ENCODE results near the gene PCSK6.

PCSK6 gene

DNA sequence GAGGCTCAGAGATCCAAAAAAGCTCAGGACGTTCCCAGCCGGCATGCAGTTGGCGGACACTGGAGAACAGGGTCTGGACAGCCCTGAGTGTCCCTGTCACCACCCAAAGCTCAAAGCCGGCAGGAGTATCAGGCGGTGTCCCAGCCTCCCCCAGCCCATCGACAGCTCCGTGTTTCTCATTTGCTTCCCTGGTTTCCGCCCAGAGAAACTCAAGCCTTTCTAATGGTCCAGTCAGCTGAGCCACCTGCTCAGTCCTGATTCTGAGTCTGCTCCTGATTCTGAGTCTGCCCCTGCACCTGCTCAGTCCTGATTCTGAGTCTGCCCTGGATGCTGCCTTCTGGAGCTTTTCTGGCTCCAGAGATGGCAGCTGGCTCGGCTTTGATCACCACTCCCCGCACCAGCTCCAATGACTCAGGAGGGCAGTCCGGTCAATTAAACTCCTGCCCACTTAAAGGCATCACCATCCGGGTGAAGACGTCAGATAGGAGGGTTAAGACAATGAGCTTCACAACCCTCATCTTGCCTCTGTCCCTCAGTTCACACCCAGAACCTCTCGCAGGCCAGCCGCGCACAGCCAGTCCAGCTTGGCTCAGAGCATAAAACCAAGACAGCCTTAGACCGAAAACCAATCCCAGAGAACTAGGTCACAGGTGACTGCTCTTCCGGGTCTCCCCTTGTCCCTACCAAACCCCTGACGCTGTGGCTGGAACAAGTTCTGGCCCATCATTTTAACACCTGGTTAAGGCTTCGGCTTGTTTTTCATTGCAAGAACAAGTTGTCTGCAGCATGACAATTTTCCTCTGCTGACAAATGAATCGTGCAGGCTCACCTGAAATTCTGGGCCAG is 6.8 kb downstream of the PCSK6 start:
- H3K9ac ChIP-seq (ENCODE audit: low read depth in 1 of 2, low read length in 2 of 2): peak overlapping the region in 1 of 2 donors; percentile 24
- H3K27me3 ChIP-seq (ENCODE audit: control insufficient read depth in 2 of 2, insufficient read depth in 2 of 2, low read length in 2 of 2): no peaks in the 10 kb centered on the region
- peak overlapping the region; percentile 20 to 65 for H3K27ac ChIP-seq (ENCODE audit: low read depth in 2 of 2, low read length in 2 of 2)
- peaks cover 20 to 30% of the 10 kb centered on the region in 2 donors for H3K4me1 ChIP-seq (ENCODE audit: control insufficient read depth in 2 of 2, insufficient read depth in 2 of 2, low read length in 2 of 2)
- peaks cover 0 to 5% of the 10 kb centered on the region in 2 donors for H3K36me3 ChIP-seq (ENCODE audit: control insufficient read depth in 2 of 2, insufficient read depth in 2 of 2, low read length in 2 of 2)
- H3K9me3 ChIP-seq (ENCODE audit: control insufficient read depth in 2 of 2, low read length in 2 of 2): no peaks in the 10 kb centered on the region
- H3K4me3 ChIP-seq (ENCODE audit: low read length in 2 of 2): peak overlapping the region in 1 of 2 donors; percentile 54

DNA sequence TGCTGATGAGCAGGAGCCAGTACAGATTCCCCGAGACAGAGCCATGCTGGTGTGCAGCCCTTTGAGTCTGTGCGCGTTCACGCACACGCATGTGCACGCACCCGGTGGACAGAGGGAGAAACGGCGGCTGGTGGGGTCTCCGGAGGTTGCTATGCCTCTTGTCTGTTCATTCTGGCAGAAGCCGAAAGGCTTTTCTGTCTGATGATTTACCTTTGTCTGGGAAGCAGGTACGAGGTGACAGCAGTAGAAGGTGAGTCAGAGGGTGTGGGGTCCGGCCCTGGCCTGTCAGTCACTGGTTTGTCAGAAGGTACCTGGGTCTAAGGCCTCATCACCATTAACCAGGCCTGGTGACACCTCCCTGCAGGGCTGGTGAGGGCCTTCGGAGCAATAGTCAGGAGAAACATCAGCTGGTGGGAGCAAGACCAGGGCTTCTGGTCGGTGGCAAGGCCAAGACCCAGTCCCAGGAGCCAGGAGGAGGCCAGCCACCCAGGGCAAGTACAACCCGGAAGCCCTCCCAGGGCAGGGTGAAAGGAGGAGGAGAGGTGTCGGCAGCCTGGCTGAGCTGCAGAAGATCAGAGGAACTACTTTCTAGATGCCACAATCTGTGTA is 7.5 kb downstream of the PCSK6 start:
- Histone ChIP-seq H3K36me3 (ENCODE audit: control insufficient read depth in 2 of 2, insufficient read depth in 2 of 2, low read length in 2 of 2) (peaks cover 0 to 5% of the 10 kb centered on the region in 2 donors), H3K27me3 (ENCODE audit: control insufficient read depth in 2 of 2, insufficient read depth in 2 of 2, low read length in 2 of 2) (no peaks in the 10 kb centered on the region), H3K4me3 (ENCODE audit: low read length in 2 of 2) (no peak overlapping the region), H3K9me3 (ENCODE audit: control insufficient read depth in 2 of 2, low read length in 2 of 2) (no peaks in the 10 kb centered on the region), H3K27ac (ENCODE audit: low read depth in 2 of 2, low read length in 2 of 2) (peak overlapping the region in 1 of 2 donors; percentile 65), H3K4me1 (ENCODE audit: control insufficient read depth in 2 of 2, insufficient read depth in 2 of 2, low read length in 2 of 2) (peaks cover 23 to 30% of the 10 kb centered on the region in 2 donors), H3K9ac (ENCODE audit: low read depth in 1 of 2, low read length in 2 of 2) (no peak overlapping the region)

DNA sequence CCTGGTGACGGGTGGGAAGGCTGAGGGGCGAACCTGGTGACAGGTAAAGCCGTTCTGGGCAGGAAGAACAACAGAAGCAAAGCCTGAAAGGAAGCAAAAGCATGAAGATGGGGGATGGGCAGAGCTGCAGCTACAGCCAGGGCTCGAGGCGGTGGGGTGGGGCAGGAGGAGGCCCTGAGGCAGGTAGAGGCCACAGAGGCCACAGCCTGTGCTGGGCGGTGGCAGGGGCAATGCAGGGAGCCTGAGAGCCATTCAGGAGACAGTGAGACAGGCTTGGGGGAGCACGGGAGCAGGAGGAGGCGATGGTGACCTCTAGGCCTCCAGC is 8.2 kb downstream of the PCSK6 start:
- Histone ChIP-seq H3K36me3 (ENCODE audit: control insufficient read depth in 2 of 2, insufficient read depth in 2 of 2, low read length in 2 of 2) (peaks cover 0 to 3% of the 10 kb centered on the region in 2 donors), H3K4me3 (ENCODE audit: low read length in 2 of 2) (no peak overlapping the region), H3K4me1 (ENCODE audit: control insufficient read depth in 2 of 2, insufficient read depth in 2 of 2, low read length in 2 of 2) (peaks cover 23 to 30% of the 10 kb centered on the region in 2 donors), H3K27ac (ENCODE audit: low read depth in 2 of 2, low read length in 2 of 2) (no peak overlapping the region), H3K27me3 (ENCODE audit: control insufficient read depth in 2 of 2, insufficient read depth in 2 of 2, low read length in 2 of 2) (no peaks in the 10 kb centered on the region), H3K9me3 (ENCODE audit: control insufficient read depth in 2 of 2, low read length in 2 of 2) (no peaks in the 10 kb centered on the region), H3K9ac (ENCODE audit: low read depth in 1 of 2, low read length in 2 of 2) (no peak overlapping the region)

- H3K36me3 ChIP-seq (ENCODE audit: control insufficient read depth in 2 of 2, insufficient read depth in 2 of 2, low read length in 2 of 2): peaks cover 0 to 3% of the 10 kb centered on the region in 2 donors
- H3K27me3 ChIP-seq (ENCODE audit: control insufficient read depth in 2 of 2, insufficient read depth in 2 of 2, low read length in 2 of 2): no peaks in the 10 kb centered on the region
- H3K9me3 ChIP-seq (ENCODE audit: control insufficient read depth in 2 of 2, low read length in 2 of 2): no peaks in the 10 kb centered on the region
- H3K9ac ChIP-seq (ENCODE audit: low read depth in 1 of 2, low read length in 2 of 2): no peak overlapping the region
- H3K27ac ChIP-seq (ENCODE audit: low read depth in 2 of 2, low read length in 2 of 2): no peak overlapping the region
- H3K4me1 ChIP-seq (ENCODE audit: control insufficient read depth in 2 of 2, insufficient read depth in 2 of 2, low read length in 2 of 2): peaks cover 23 to 30% of the 10 kb centered on the region in 2 donors
- no peak overlapping the region for H3K4me3 ChIP-seq (ENCODE audit: low read length in 2 of 2)
Observed at GRCh38 chr15:101480613-101481380, 8.7 kb downstream of the PCSK6 start.

DNA sequence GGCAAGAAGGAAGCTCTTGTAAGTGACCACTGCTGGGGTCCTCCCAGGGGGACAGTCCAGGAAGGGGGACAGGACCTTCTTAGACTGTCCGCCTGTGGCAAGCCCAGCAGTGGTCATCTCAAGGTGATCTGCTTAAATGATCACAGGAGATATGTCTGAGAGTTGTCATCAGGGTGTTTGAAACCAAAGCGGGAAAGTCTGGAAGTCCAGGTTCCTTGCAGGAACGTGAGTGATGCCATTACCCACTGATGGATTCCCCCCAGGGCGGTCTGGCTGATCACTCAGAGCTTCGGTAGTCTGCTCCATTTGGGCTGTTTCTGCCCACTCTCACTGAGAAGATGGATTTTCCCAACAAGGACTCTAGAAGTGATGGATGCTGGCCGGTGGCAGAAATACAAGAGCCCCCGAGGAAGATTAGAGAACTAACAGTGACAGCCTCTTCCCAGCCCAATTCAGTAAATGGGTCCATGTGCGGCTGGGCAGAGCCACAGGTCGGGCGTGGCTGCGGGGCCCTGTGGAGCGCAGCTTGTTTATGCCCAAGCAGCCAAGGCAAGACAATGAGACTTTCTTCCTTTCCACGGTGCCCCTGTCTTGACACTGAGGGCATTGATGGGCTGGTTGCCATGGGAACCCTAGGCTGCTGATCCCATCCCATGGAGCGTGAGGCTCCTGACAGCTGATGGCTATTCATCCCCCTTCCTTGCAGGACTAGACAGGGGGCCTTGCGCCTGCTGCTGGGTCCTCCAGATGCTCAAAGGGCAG is 9.5 kb downstream of the PCSK6 start:
- H3K9me3 ChIP-seq (ENCODE audit: control insufficient read depth in 2 of 2, low read length in 2 of 2): no peaks in the 10 kb centered on the region
- no peak overlapping the region for H3K9ac ChIP-seq (ENCODE audit: low read depth in 1 of 2, low read length in 2 of 2)
- H3K27me3 ChIP-seq (ENCODE audit: control insufficient read depth in 2 of 2, insufficient read depth in 2 of 2, low read length in 2 of 2): no peaks in the 10 kb centered on the region
- peaks cover 23 to 30% of the 10 kb centered on the region in 2 donors for H3K4me1 ChIP-seq (ENCODE audit: control insufficient read depth in 2 of 2, insufficient read depth in 2 of 2, low read length in 2 of 2)
- H3K27ac ChIP-seq (ENCODE audit: low read depth in 2 of 2, low read length in 2 of 2): no peak overlapping the region
- H3K4me3 ChIP-seq (ENCODE audit: low read length in 2 of 2): no peak overlapping the region
- H3K36me3 ChIP-seq (ENCODE audit: control insufficient read depth in 2 of 2, insufficient read depth in 2 of 2, low read length in 2 of 2): peaks cover 0 to 3% of the 10 kb centered on the region in 2 donors

DNA sequence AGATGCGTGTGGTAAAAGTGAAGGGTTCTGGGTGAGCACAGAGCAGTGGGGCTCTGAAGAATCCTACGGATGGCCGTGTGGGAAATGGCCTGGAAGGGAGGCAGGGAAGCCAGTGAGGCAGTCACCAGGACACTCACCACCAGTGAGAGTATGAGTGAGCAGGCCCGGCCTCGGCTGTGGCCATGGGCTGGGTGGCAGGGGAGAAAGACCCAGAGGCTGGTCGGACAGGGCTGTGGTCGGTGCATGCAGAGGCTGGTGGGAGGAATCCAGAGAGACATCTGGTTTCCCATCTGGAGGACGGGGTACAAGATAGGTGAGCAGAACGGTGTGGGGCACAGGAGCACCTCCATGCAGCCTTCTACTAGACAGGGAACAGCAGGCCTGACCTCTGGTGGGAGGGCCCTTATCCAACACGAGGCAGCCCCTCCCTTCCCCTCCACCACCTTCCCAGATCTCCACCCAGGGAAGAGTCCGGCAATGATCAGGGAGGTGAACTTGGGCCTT is 10.1 kb downstream of the PCSK6 start:
- H3K4me1 ChIP-seq (ENCODE audit: control insufficient read depth in 2 of 2, insufficient read depth in 2 of 2, low read length in 2 of 2): peaks cover 23 to 30% of the 10 kb centered on the region in 2 donors
- peaks cover 0 to 3% of the 10 kb centered on the region in 2 donors for H3K36me3 ChIP-seq (ENCODE audit: control insufficient read depth in 2 of 2, insufficient read depth in 2 of 2, low read length in 2 of 2)
- H3K9me3 ChIP-seq (ENCODE audit: control insufficient read depth in 2 of 2, low read length in 2 of 2): no peaks in the 10 kb centered on the region
- H3K27ac ChIP-seq (ENCODE audit: low read depth in 2 of 2, low read length in 2 of 2): no peak overlapping the region
- no peaks in the 10 kb centered on the region for H3K27me3 ChIP-seq (ENCODE audit: control insufficient read depth in 2 of 2, insufficient read depth in 2 of 2, low read length in 2 of 2)
- no peak overlapping the region for H3K9ac ChIP-seq (ENCODE audit: low read depth in 1 of 2, low read length in 2 of 2)
- no peak overlapping the region for H3K4me3 ChIP-seq (ENCODE audit: low read length in 2 of 2)

DNA sequence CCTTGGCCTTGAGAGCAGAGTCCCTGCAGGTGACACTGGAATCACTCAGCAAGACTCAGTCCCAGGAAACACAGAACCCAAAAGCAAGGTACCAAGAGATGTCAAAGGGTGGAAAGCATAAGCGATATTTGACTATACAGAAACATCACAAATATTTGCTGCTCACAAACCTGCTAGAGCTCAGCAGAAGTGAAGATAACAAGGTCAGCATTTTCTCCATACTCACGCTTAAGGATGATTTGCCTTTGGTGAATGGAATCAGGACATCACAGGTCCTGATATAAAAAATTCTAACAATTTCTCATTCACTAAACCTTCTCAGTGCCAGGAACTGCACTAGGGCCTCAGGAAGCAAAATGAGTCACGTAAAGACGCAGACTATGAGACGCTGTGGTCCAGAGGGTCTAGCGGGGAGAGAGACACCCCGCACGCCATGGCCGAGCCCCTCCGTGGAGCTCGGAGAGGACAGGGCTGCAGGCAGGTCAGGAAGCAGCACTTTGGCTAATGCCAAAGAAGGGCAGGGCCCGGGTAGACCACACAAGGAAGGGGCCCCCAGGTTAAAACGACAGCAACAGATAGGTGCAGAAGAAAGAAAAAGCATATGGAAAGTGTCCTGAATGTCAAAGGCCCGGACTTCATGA is 10.7 kb downstream of the PCSK6 start:
- H3K27me3 ChIP-seq (ENCODE audit: control insufficient read depth in 2 of 2, insufficient read depth in 2 of 2, low read length in 2 of 2): no peaks in the 10 kb centered on the region
- no peak overlapping the region for H3K9ac ChIP-seq (ENCODE audit: low read depth in 1 of 2, low read length in 2 of 2)
- peaks cover 0 to 3% of the 10 kb centered on the region in 2 donors for H3K36me3 ChIP-seq (ENCODE audit: control insufficient read depth in 2 of 2, insufficient read depth in 2 of 2, low read length in 2 of 2)
- no peak overlapping the region for H3K4me3 ChIP-seq (ENCODE audit: low read length in 2 of 2)
- H3K27ac ChIP-seq (ENCODE audit: low read depth in 2 of 2, low read length in 2 of 2): no peak overlapping the region
- H3K4me1 ChIP-seq (ENCODE audit: control insufficient read depth in 2 of 2, insufficient read depth in 2 of 2, low read length in 2 of 2): peaks cover 23 to 30% of the 10 kb centered on the region in 2 donors
- no peaks in the 10 kb centered on the region for H3K9me3 ChIP-seq (ENCODE audit: control insufficient read depth in 2 of 2, low read length in 2 of 2)

DNA sequence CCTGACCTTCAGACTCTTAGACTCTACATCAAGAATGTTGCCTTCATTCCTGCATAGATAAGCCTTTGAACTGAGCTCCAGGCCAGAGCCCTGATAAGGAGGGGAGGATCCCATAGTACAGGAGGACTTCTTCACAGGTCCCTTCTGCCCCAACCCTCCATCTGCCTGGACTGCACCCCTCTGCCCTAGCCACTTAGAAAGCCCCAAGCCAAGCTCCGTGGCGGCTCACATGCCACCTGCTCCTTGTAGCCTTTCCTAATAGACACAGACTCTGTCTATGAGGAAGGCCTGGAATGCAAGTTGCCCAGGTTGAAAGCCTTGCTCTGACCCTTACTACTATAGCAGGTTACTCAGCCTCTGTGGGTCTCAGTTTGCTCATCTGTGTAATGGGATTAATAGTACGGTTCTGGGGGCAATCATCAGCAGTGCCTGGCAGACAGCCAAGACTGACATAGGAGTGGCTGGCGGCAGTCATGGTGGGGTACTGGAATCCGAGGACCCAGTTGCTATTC is 11.6 kb downstream of the PCSK6 start:
- no peaks in the 10 kb centered on the region for H3K9me3 ChIP-seq (ENCODE audit: control insufficient read depth in 2 of 2, low read length in 2 of 2)
- peaks cover 0 to 3% of the 10 kb centered on the region in 2 donors for H3K36me3 ChIP-seq (ENCODE audit: control insufficient read depth in 2 of 2, insufficient read depth in 2 of 2, low read length in 2 of 2)
- H3K4me3 ChIP-seq (ENCODE audit: low read length in 2 of 2): no peak overlapping the region
- H3K4me1 ChIP-seq (ENCODE audit: control insufficient read depth in 2 of 2, insufficient read depth in 2 of 2, low read length in 2 of 2): peaks cover 22 to 23% of the 10 kb centered on the region in 2 donors
- no peaks in the 10 kb centered on the region for H3K27me3 ChIP-seq (ENCODE audit: control insufficient read depth in 2 of 2, insufficient read depth in 2 of 2, low read length in 2 of 2)
- no peak overlapping the region for H3K9ac ChIP-seq (ENCODE audit: low read depth in 1 of 2, low read length in 2 of 2)
- H3K27ac ChIP-seq (ENCODE audit: low read depth in 2 of 2, low read length in 2 of 2): no peak overlapping the region

DNA sequence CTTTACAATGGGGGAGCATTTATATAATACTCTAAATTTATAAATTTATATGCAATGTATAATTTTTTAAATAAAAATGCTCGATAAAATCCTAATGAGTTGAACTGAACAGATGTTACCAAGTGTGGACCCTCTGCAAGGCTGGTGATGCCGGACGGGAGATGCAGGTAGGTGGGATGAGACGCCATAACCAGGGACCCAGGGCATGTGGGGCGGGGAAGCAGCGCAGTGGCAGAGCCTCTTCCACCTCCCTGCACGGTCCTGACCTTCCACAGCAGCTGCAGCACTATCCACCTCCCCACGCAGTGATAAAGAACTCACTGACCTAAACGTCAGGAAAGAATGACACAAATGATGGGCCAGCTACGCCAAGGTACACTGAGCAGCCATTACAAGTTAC is 12.8 kb downstream of the PCSK6 start:
- Histone ChIP-seq H3K4me1 (ENCODE audit: control insufficient read depth in 2 of 2, insufficient read depth in 2 of 2, low read length in 2 of 2) (peaks cover 12 to 13% of the 10 kb centered on the region in 2 donors), H3K9me3 (ENCODE audit: control insufficient read depth in 2 of 2, low read length in 2 of 2) (no peaks in the 10 kb centered on the region), H3K4me3 (ENCODE audit: low read length in 2 of 2) (no peak overlapping the region), H3K27me3 (ENCODE audit: control insufficient read depth in 2 of 2, insufficient read depth in 2 of 2, low read length in 2 of 2) (no peaks in the 10 kb centered on the region), H3K36me3 (ENCODE audit: control insufficient read depth in 2 of 2, insufficient read depth in 2 of 2, low read length in 2 of 2) (peaks cover 0 to 3% of the 10 kb centered on the region in 2 donors), H3K27ac (ENCODE audit: low read depth in 2 of 2, low read length in 2 of 2) (no peak overlapping the region), H3K9ac (ENCODE audit: low read depth in 1 of 2, low read length in 2 of 2) (no peak overlapping the region)
